ENCODE data around the gene ZDHHC14. TPM values are rescaled to one million over a fixed set of nuclear protein-coding genes. Genes with fewer than 3 reads are reported as not detected.

Gene ZDHHC14
- total RNA-seq, 2 donors from 2014 or later = 10.2 to 10.6 TPM

- TF ChIP-seq CTCF (IDR thresholded peaks at IDR 0.05) (no peak), POLR2A (IDR thresholded peaks at IDR 0.05) (no peak)
- Histone ChIP-seq H3K27me3 (no peaks in the 10 kb centered on the region), H3K27ac (no peak overlapping the region), H3K36me3 (replicated peaks in 1 of 2; ENCODE audit: insufficient read depth in 1 of 2, low read depth in 2 of 2) (no peaks in the 10 kb centered on the region), H3K9me3 (no peaks in the 10 kb centered on the region), H3K4me1 (no peaks in the 10 kb centered on the region), H3K4me3 (no peak overlapping the region)
- no peak for ATAC-seq
- intact Hi-C loops (cut with DNase I) = no loop called here
- DNase-seq = no peak
- 79 to 90% methylated on average over 8 to 9 of the region's 9 CpGs for WGBS, 2 donors
Observed at GRCh38 chr6:157610451-157610999, 229.5 kb downstream of the ZDHHC14 start.

DNA sequence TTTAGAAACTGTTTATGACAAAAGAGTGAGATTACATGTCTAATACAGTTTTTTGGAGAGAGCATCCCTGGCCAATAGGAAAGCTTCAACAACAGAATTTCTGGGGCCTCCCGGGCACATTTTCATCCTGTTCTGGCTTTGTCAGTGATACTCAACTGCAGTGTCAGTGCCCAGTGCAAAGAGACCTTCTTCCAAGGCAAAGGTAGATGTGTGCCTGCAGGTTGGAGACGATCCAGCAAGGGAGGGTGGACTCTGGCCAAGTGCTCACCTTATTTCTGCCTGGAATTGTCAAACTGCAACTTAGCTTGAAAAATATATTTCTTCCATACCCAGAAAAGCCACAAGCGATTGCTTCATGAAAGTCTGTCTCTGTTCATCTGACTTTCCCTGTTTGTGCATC, 230.4 kb downstream of the ZDHHC14 start:
- intact Hi-C loops (cut with DNase I) = no loop called here
- H3K9me3 ChIP-seq = no peaks in the 10 kb centered on the region
- H3K4me1 ChIP-seq = no peaks in the 10 kb centered on the region
- TF ChIP-seq CTCF (IDR thresholded peaks at IDR 0.05) (no peak), POLR2A (IDR thresholded peaks at IDR 0.05) (no peak)
- H3K36me3 ChIP-seq (replicated peaks in 1 of 2; ENCODE audit: insufficient read depth in 1 of 2, low read depth in 2 of 2) = no peaks in the 10 kb centered on the region
- H3K27ac ChIP-seq = no peak overlapping the region
- peak in 1 of 4 donors; percentile 22 for DNase-seq
- H3K27me3 ChIP-seq = no peaks in the 10 kb centered on the region
- 68% methylated on average over 3 of the region's 3 CpGs for whole genome bisulfite sequencing, 2 donors
- no peak for ATAC-seq
- no peak overlapping the region for H3K4me3 ChIP-seq

DNA sequence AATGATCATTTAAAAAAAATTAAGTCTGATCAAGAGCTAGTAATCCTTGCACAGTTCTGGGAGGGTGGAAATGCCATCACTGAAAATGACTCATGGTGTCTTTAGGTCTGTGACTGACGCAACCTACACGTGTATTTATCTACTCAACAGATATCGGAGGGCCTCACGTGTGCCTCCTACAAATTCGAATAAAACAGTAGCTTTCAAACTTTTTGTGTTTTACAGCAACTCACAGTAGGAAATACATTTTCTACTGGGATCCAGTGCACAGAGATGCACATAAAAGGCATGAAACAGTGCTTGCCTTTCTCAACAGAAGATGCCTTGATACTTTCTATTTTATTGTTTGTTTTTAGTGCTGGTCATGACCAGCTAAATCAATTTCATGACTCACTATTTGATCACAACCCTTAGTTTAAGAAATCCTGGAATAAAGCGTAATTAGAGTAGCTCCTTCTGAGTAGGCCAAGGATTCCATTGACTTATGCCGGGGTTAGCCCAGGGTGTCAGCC, 232.1 kb downstream of the ZDHHC14 start:
- Histone ChIP-seq H3K36me3 (replicated peaks in 1 of 2; ENCODE audit: insufficient read depth in 1 of 2, low read depth in 2 of 2) (no peaks in the 10 kb centered on the region), H3K9me3 (no peaks in the 10 kb centered on the region), H3K27me3 (no peaks in the 10 kb centered on the region), H3K4me1 (no peaks in the 10 kb centered on the region), H3K4me3 (no peak overlapping the region), H3K27ac (no peak overlapping the region)
- TF ChIP-seq CTCF (IDR thresholded peaks at IDR 0.05) (no peak), POLR2A (IDR thresholded peaks at IDR 0.05) (no peak)
- intact Hi-C loops (cut with DNase I) = no loop called here
- DNase-seq (no peak), ATAC-seq (no peak)
- 71 to 76% methylated on average over 7 of the region's 7 CpGs for WGBS, 2 donors

GRCh38 chr6:157614026-157614568, 233.1 kb downstream of the ZDHHC14 start:
- no peak for TF ChIP-seq POLR2A (IDR thresholded peaks at IDR 0.05)
- TF ChIP-seq CTCF (IDR thresholded peaks at IDR 0.05) = no peak
- H3K4me1 ChIP-seq = no peaks in the 10 kb centered on the region
- 92 to 95% methylated on average over 5 of the region's 5 CpGs for WGBS, 2 donors
- no peak overlapping the region for H3K4me3 ChIP-seq
- no peaks in the 10 kb centered on the region for H3K36me3 ChIP-seq (replicated peaks in 1 of 2; ENCODE audit: insufficient read depth in 1 of 2, low read depth in 2 of 2)
- ATAC-seq = no peak
- intact Hi-C loops (cut with DNase I) = no loop called here
- H3K9me3 ChIP-seq = no peaks in the 10 kb centered on the region
- no peak for DNase-seq
- no peak overlapping the region for H3K27ac ChIP-seq
- H3K27me3 ChIP-seq = no peaks in the 10 kb centered on the region

DNA sequence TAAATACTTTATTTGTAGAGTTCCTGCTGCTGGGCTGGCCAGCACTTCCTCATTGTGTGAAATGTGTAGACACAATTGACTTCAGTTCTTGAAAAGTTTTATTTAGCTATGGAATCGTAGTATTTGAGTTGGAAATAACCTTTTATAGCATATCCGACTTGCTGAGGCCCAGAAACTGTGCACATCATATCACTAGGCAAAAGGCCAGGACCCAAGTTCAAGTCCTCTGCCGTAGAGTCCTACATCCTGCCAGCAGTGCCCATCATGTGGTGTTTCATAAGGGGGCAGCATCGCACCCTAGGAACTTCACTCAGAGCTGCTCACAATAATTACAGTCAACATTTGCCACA, 234.4 kb downstream of the ZDHHC14 start:
- H3K27me3 ChIP-seq = no peaks in the 10 kb centered on the region
- TF ChIP-seq POLR2A (IDR thresholded peaks at IDR 0.05) = no peak
- no peak for TF ChIP-seq CTCF (IDR thresholded peaks at IDR 0.05)
- no peaks in the 10 kb centered on the region for H3K9me3 ChIP-seq
- ATAC-seq (no peak), DNase-seq (no peak)
- no peak overlapping the region for H3K4me3 ChIP-seq
- WGBS, 2 donors = 72 to 75% methylated on average over 4 of the region's 4 CpGs
- H3K27ac ChIP-seq = no peak overlapping the region
- H3K36me3 ChIP-seq (replicated peaks in 1 of 2; ENCODE audit: insufficient read depth in 1 of 2, low read depth in 2 of 2) = no peaks in the 10 kb centered on the region
- intact Hi-C loops (cut with DNase I) = no loop called here
- no peaks in the 10 kb centered on the region for H3K4me1 ChIP-seq

All from body of pancreas (tissue), 4 donors.